GM20431 (cell line): ENCODE data around the gene MYBBP1A.
"Not testable (repeated sequence)": the region's sequence is repeated elsewhere in the genome, so short reads cannot be mapped to it uniquely, and the experiment has no call there.

Experiments
- in situ Hi-C: fragments of 300-500 bp; cut with MseI, MboI; formaldehyde crosslinking; loops from one replicate; pipeline ENCODE4 v1.15.0; 2020; ENCODE audit warnings: low sequenced_read_pairs; ENCODE audit not compliant: unreplicated experiment

The MYBBP1A gene

DNA sequence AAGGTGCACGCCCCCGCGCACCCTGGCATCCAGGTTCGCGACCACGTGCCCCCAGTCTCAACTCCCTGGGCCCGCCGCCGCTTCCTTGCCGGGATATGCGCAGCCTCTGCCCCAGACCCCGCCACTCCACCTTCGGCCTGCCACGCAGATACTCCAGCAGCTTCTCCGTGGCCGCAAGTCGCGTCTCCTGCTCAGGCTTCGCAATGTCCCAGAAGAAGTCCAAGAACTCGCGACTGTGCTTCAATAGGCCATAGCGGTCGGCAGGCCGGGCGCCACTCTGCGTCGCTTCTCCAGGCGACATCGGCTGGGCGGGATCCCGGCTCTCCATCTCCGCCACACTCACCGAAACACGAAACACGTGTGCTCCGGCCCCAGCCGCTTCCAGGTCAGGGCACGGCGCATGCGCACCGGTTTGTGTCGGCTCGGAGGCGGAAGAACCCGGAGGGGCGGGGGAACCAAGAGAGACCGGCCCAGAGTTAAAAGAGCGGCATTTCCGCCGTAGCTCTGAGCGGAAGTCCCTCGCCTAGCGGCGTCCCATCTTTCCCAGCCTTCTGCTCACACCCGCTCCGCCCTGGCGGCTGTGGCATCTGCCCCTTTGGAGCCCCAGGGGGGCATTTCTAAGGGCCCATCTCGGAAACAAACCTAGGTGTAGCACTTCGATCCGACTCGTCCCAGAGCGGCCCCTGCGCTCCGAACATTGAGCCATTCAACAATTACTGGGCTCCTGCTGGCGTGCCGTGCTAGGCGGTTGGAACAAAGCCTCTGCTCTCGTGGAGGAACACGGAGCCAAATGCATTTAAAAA is at the start of gene MYBBP1A:
MYBBP1A (minus strand) TSS at position 388 of the 803 bp plus-strand sequence; CDS start at position 328, 60 bp downstream.
- in situ Hi-C loops: no loop called here

GRCh38 chr17:4604736-4605135 is 49.6 kb upstream of the MYBBP1A start:
- in situ Hi-C loops: not testable (repeated sequence)

DNA sequence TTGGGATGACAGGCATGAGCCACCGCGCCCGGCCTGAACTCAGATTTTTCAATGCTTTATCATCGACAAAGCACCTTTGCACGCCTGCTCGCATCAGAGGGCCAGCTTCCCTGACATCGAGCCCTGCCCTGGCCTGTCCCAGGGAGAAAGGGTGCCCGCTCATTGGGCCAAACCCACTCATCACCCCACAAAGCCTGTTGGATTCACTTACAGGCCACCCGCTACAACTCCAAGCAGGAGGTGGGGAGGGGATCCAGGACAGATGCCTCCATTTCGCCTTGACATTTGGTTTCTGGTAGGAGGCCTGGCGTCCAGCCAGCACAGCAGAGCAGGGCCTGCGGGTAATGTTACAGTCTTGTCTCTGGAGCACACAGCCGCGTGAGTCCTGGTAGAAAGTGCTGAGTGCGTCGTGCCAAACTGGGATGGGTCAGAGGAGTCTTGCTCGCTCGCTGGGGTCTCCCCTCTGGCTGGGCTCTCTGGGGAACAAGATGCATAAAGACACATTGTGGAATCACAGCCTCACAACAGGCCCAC is 49.0 kb upstream of the MYBBP1A start:
- in situ Hi-C loops: no loop called here

- in situ Hi-C loops: no loop called here
Measured at GRCh38 chr17:4602041-4602440, 46.9 kb upstream of the MYBBP1A start.

- in situ Hi-C loops: no loop called here
Measured at GRCh38 chr17:4601326-4601725, 46.1 kb upstream of the MYBBP1A start.

DNA sequence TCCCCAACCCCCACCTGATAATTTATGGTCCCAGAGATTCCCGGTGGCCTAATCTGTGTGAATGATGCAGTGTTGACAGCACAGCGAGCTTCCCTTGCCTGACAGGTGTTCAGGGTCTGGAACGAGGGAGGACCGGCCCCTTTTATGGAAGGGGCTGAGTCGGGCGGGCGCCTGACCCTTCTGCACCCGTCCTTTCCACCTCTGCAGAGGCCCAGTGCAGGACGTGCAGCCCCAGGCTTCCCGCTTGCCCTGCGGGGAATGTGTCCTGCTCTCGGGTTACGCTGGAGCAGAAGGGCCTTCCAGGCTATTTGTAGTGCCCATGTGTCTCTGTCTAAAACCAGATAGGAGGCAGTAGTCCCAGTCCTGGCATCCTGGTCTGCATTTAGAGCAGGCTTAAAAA is 45.4 kb upstream of the MYBBP1A start:
- in situ Hi-C loops: no loop called here

- in situ Hi-C loops: no loop called here
Measured at GRCh38 chr17:4599505-4600281, 44.5 kb upstream of the MYBBP1A start.

DNA sequence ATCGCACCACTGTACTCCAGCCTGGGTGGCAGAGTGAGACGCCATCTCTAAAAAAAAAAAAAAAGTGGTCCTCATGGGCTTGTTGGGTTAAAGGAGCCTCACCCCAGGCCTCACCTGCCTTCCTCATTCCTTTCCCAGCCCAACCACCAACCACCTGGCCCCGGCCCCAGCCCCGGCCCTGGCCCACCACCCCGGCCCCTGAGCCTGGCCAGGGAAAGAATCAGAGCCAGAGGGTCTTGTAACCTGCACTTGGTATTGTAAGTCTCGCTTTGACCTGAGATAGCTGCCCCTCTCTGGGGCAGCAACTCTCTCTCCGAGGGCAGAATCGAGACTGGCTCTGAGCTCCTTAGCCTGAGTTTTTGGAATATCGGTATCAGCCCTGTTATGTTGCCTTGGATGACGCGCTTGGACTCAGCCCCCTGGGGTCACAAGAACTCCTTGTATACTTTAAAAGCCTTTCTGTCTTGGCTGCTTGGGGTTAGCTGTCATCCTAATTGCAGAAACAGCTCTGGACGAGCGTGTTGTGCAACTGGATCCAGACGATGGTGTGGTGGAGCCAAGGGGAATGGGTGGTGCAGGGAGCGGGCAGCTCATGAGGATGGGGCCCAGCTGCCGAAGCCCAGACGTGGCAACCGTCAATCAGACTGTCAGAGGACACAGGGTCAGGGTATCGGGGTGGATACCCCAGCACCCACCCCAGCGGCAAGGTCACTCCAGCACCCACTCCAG is 43.8 kb upstream of the MYBBP1A start:
- in situ Hi-C loops: no loop called here

- in situ Hi-C loops: no loop called here
Measured at GRCh38 chr17:4597975-4598374, 42.8 kb upstream of the MYBBP1A start.

- in situ Hi-C loops: no loop called here
Measured at GRCh38 chr17:4596636-4597380, 41.6 kb upstream of the MYBBP1A start.

- in situ Hi-C loops: not testable (repeated sequence)
Measured at GRCh38 chr17:4595685-4596342, 40.6 kb upstream of the MYBBP1A start.

DNA sequence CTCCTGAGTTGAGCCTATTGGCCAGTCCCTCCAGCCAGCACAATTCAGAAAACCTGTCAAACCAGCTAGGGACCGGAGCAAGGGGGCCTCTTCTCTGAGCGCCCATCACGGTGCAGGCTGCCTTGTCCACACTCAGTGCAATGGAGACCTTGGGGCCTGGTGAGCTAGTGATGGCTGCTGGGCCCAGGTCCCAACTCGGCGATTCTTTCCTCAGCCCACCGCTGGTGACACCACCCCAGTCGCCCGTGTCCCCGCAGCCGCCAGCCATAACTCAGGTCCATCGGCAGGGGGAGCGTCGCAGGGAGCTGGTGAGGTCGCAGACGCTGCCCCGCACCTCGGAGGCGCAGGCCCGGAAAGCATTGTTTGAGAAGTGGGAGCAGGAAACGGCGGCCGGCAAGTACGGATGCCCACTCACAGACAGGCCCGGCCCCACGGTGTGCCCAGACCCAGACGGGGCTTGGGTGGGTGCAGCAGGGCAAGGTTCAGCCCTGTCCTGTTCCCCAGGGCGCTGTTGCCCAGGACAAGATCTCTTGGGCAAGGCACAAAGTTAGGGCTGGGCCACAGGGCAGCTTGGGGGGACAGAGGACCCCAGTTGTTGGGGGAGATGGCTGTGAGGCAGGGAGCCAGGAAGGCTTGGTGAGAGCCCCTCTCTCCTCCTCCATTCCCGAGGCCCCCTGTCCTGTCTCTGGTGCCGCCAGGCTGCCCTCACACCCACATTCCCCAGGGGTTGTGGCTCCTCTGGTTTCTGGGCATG is 39.9 kb upstream of the MYBBP1A start:
- in situ Hi-C loops: no loop called here

DNA sequence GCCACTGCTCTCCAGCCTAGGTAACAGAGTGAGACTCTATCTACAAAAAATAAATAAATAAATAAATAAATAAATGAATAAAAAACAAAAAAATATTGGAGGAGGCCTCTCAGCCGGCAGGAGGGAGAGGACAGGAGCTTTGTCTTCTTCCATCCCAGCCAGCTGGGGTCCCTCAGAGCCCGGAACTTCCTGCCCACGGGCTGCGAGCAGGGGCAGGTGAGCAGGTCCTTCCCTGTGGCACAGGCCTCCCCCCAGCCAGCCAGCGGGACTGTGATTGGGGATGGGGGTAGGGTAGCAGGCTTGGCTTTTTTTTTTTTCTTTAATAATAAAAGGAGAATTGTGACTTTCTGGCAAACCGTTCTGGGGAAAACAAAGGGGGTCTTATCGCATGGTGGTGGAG is 39.2 kb upstream of the MYBBP1A start:
- in situ Hi-C loops: no loop called here

DNA sequence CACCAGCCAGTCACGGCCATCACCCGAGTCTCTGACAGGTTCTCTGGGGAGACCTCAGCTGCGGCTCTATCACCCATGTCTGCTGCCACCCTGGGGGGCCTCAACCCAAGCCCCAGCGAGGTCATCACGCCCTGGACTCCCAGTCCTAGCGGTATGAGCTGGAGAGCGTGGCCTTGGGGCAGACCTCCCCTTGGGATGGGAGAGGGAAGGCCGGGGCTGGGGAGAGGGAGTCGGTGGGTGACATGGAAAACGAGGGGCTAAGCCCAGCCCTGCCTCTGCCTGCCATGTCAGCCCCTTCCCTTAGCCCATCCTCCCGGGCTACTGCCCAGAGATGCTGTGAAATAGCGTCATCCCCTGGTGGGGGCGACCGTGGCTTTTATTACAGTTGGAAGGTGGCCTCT is 37.8 kb upstream of the MYBBP1A start:
- in situ Hi-C loops: no loop called here

GRCh38 chr17:4592240-4593005 is 37.2 kb upstream of the MYBBP1A start:
- in situ Hi-C loops: no loop called here

DNA sequence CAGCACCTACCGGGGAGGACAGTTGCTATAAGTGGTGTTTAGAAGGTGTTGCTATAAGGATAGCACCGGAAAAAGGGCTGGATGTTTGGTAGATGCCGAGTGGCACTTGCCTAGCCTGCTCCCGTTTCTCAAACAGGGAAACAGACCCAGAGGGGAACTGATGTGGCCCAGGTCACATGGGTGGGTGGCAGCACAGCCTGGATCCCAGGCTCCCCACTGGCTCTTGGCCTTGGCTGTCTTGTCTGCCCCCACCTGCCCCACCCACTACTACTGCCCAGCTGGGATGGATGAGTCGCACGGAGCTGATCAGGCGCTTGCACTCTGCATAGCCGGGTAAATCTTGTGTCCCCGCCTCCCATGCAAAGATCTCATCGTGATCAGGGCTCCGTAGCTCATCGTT is 36.3 kb upstream of the MYBBP1A start:
- in situ Hi-C loops: no loop called here

DNA sequence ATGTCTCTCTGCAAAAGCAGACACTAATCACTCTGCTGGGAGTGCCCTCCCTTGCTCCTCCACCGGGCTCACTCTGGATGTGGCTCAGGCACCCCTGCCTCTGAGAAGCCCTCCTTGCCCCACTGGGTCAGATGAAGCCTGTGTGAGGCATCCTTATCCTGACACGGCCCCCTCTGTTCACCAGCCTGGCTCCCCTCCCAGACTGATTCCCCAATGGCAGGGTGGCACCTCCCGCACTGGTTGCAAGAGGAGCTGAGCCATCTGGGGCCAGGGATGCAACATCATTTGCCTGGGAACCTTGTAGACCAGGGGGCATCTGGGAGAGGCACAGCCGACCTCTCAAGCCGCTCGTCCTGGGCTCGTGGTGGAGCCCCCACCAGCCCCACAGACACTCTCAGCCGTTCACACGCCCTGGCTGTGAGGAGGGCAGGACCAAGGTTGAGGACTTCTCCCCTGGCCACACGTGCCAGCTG is 35.8 kb upstream of the MYBBP1A start:
- in situ Hi-C loops: no loop called here

GRCh38 chr17:4590042-4590441 is 34.9 kb upstream of the MYBBP1A start:
- in situ Hi-C loops: not testable (repeated sequence)
